ENCODE measurements around the gene AUTS2. TPM values are rescaled to one million over a fixed set of nuclear protein-coding genes. Genes with fewer than 3 reads are reported as not detected.

AUTS2 gene
- total RNA-seq, 1 experiment from 2014 or later = 4.2 TPM

GRCh38 chr7:70457482-70457881 lies 859.2 kb downstream of the AUTS2 start:
- no peak for DNase-seq (ENCODE audit: low spot score)

- peak; percentile 29 for DNase-seq (ENCODE audit: low spot score)
Measured at GRCh38 chr7:70457883-70458680, 859.8 kb downstream of the AUTS2 start.

GRCh38 chr7:70458745-70459144 lies 860.5 kb downstream of the AUTS2 start:
- no peak for DNase-seq (ENCODE audit: low spot score)

- DNase-seq (ENCODE audit: low spot score) = no peak
Measured at GRCh38 chr7:70459546-70459945, 861.3 kb downstream of the AUTS2 start.

- DNase-seq (ENCODE audit: low spot score) = no peak
Measured at GRCh38 chr7:70460071-70460470, 861.8 kb downstream of the AUTS2 start.

- DNase-seq (ENCODE audit: low spot score) = no peak
Measured at GRCh38 chr7:70460562-70460961, 862.3 kb downstream of the AUTS2 start.

- no peak for DNase-seq (ENCODE audit: low spot score)
Measured at GRCh38 chr7:70463352-70463938, 865.2 kb downstream of the AUTS2 start.

- no peak for DNase-seq (ENCODE audit: low spot score)
Measured at GRCh38 chr7:70466725-70467364, 868.6 kb downstream of the AUTS2 start.

- DNase-seq (ENCODE audit: low spot score) = peak; percentile 17
Measured at GRCh38 chr7:70470746-70471145, 872.5 kb downstream of the AUTS2 start.

- DNase-seq (ENCODE audit: low spot score) = no peak
Measured at GRCh38 chr7:70472601-70473237, 874.4 kb downstream of the AUTS2 start.

- DNase-seq (ENCODE audit: low spot score) = no peak
Measured at GRCh38 chr7:70474639-70475234, 876.5 kb downstream of the AUTS2 start.

GRCh38 chr7:70477036-70478010 lies 879.0 kb downstream of the AUTS2 start:
- DNase-seq (ENCODE audit: low spot score) = no peak

- DNase-seq (ENCODE audit: low spot score) = no peak
Measured at GRCh38 chr7:70479153-70480021, 881.1 kb downstream of the AUTS2 start.

- no peak for DNase-seq (ENCODE audit: low spot score)
Measured at GRCh38 chr7:70480927-70481569, 882.8 kb downstream of the AUTS2 start.

GRCh38 chr7:70481570-70482123 lies 883.4 kb downstream of the AUTS2 start:
- DNase-seq (ENCODE audit: low spot score) = no peak

- no peak for DNase-seq (ENCODE audit: low spot score)
Measured at GRCh38 chr7:70484255-70484654, 886.0 kb downstream of the AUTS2 start.

- DNase-seq (ENCODE audit: low spot score) = no peak
Measured at GRCh38 chr7:70486977-70487376, 888.7 kb downstream of the AUTS2 start.

- no peak for DNase-seq (ENCODE audit: low spot score)
Measured at GRCh38 chr7:70487428-70487827, 889.2 kb downstream of the AUTS2 start.

GRCh38 chr7:70487886-70488285 lies 889.6 kb downstream of the AUTS2 start:
- no peak for DNase-seq (ENCODE audit: low spot score)
